Smooth muscle cell of the brain vasculature (primary cell): ENCODE measurements around the gene TLK2.

Experiments used
- DNase-seq: peaks from one replicate; pipeline ENCODE4 v3.0.0-alpha.2; 2012; ENCODE audit warnings: low read depth, low spot score

TLK2 gene

DNA sequence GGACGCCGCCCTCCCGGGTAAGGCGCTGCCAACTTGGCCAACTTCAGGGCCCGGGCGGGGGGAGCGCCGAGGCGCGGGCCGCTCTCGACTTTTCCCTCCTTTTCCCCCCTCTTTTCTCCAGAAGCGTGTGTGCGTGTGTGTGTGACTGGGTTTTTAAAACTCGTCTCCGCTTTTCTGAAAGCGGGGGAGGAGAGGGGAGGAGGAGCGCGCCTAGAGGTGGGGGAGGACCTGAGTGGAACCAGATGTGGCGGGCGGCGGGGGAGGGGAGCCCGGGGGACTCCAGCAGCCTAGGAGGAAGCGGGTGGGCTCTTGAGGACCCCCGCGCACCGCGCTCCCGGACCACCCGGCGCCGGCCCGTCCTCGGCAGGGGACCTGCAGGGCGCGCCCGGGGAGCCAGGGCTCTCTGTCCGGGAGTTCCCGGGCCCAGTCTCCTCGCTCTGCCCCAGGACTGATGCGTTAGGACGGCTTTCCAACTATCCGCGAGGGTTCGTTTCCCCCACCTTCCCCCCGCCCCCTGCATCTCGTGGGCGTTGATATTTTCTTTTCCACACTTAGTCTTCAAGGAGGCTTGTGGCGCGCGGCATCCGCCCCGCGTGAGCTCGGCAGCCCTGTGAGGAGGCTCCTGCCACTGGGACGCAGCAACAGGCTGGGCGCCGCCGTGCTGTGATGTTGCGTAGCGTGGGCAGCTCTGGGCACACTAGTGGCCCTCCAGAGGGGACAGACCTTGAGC lies 149.4 kb downstream of the TLK2 start:
- no peak for DNase-seq

DNA sequence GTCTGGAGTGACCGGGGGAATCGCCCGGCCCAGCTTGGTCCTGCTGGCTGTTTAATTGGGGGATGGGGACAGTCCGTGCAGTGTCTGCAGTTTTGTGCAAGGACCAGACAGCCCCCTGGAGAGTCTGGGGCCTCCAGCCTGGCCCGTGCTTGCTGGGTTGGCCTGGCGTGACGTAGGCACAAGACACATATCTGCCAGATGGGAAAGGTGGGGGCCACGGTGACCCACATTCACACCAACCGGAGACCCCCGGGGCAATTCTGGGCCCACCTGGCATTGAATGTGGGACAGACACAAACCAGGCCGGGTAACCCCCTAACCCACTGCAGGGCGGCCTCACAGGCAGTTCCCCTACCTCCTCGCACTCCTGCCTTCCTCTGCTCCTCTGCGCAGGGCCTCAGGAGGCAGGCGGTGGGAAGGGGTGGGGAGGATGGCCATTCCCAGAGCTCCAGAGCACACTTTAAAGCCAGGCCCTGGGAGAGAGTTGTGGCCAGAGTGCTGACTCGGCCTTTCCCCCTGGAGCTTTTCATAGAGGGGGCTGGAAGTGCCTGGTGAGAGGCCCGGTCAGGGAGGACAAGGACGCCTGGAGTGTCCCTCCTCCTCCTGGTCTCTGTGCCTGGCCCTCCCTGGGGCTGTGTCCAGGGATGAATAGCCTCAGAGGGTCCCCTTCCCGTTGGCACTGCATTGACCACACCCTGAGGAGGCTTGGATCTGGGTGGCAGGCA lies 150.4 kb downstream of the TLK2 start:
- no peak for DNase-seq

DNA sequence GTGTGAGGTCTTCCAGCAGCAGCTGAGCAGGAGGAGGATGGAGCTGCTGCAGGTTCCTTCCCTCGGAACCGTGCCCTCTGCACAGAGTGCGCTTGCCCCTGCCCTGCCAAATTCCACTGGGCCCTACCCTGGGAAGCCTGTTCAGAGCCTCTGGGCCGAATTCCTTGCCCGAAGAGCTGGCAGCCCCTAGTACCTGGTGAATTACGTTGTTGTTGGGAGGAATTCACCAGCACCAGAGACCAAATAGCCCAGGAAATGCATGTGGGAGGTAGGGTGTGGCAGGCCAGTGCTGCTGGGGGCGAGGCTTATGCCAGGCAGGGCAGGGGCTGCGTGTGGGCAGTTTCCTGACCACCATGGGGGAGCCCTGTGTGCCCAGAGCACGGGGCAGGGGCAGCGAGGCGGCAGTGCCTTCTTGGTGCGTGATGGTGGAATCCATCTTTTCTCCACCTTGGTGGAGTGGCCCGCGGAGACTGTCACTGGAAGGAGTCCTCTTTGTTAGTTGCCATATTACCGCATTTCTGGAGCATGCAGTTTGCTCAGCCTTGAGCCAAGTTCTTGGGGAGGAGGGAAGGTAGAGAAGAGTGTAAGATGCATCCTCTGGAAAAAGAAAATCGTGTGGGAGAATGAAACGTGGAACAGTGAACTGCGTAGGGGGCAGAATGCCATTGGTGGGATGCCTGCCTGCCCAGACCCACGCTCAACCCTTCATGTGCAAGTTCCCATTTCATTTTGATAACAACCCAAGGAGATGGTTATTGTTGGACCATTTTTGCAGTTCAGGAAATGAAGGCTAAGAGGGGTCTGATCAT lies 151.1 kb downstream of the TLK2 start:
- no peak for DNase-seq

DNA sequence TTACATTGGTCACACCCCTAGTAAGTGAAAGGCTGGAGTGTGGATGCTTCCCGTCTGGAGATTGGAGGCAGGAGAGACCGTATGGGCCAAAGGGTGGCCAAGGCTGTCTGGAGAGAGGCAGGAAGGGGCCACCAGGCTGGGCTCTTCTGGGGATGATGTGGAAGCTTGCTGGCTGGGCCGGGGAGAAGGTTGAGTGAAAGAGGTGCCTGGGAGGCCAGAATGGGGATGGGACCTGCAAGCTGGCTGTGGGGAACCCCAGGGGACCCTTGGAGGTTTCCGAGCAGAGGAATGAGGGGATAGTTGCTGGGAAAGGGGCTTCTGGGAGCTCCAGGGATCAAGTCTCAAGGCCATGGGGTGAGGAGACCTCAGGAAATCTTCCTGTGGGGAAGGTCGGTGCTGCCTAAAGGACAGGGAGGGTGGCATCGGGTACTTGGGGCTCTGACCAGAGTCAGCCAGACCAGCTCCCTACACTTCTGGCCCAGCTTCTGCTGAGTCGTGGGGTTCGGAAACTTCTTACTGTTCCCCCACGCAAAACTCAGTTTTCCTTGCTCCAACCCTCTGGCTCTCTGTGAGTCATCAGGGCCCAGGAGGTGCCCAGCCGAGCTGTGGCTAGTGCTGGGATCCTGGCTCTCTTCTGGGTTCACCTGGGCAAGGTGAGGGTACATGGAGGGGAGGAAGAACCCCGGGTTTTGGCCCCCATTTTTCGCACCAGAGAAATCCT lies 151.9 kb downstream of the TLK2 start:
- no peak for DNase-seq

DNA sequence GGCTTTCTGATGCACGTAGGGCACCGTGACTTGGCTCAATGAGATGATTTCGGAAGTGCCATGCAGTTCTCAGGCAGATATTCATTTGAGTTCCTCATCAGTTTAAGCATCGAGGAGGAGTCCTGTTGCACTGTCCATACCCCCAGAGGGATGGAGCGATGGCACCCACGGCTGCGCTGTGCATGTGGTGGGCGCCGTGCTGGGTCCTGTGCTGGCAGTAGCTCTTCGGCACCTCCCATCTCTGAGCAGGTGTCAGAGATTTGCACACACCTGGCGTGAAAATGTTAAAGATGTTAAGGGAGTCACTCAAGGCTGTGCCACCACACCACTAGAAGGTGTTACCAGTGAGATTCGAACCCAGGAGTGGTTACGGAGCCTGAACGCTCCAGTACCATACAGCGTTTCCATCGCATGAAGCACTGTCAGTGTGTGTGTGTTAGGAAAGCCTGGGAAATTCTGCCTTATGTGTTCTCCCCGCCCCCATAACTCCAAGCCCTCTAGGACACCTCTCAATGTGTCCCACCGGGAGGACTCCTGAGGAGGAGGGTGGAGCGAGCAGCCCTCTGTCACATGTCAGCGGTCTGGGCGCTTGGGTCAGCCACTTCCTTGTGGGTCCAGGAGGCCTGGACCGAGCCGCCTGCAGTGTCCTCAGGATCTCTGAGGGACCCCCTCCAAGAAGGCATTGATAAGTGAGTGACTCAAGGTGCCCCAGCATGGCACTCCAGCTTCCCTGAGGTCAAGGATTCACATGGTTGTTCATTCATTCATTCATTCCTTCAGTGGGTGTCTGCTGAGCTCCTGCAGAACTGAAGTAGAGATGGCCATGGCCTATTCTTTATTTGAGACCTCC lies 152.7 kb downstream of the TLK2 start:
- no peak for DNase-seq

DNA sequence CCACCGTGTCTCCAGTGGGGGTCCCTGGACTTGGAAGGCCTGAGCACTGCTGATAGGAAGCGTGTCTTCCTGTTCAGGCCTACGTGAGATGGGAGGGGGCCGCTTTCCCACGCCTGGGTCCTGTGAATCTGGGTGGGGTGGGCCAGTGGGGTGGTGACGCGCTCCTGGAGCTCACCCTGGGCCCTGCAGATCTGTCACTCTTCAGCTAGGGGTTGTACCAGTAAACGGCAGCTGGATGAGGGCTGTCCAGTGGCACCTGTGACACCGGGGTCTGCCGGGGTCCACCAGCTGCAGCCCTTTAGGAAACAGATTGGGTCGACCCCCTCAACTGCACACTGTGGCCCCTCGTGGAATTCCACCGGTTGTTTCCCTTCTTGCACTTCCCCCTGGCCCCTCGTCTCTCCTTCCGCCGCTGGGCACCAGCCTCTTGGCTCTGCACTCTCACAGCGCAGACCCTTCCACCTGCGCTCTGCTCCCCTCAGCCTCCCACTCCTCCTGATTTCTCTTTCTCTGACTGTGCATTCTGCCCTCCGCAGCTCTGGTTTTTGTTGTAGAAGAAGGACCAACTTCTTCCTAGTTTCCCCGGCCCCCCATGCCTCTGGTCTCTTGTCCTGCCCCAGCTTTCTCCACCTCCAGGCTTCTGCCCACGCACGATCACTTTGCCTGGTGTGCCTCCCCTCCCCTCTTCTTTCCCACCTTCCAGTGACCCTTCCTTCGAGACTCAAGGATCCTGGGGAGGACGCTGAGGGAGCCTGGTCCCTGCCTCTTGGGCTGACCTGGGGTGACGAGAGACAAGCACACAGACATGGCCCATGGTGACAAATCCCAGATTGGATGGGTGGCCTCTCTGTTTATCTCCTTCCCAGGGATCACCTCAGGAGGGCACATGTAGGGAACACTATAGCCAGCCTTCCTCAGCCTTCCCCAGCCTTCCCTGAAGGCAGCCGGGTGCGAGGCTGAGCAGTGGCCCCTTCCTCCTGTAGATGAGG lies 153.6 kb downstream of the TLK2 start:
- DNase-seq = no peak

DNA sequence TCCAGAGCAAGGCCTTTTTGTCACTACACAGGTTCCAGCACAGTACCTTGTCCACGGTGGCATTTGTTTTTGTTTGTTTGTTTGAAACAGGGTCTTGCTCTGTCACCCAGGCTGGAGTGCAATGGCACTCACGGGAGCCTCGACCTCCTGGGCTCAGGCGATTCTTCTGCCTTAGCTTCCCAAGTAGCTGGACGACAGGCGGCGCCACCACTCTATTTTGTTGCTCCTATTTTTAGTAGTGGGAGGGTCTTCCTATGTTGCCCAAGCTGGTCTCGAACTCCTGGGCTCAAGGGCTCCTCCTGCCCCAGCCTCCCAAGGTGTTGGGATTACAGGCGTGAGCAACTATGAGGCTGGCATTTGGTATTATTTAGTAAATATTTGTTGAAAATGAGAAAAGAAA lies 159.2 kb downstream of the TLK2 start:
- DNase-seq = no peak

DNA sequence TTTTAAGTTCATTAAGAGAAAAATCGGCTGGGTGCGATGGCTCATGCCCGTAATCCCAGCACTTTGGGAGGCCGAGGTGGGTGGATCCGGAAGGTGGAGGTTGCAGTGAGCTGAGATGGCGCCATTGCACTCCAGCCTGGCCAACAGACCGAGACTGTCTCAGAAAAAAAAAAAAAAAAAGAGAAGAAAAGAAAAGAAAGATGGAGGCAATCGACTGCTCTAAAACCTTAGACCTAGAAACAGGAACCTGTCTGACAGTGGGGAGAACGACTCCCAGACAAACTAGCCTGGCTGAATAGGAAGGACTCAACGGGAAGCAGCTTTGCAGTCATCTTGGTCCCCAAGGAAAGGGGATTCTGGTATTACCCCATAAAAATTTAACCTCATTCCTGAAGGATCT lies 162.5 kb downstream of the TLK2 start:
- no peak for DNase-seq

DNA sequence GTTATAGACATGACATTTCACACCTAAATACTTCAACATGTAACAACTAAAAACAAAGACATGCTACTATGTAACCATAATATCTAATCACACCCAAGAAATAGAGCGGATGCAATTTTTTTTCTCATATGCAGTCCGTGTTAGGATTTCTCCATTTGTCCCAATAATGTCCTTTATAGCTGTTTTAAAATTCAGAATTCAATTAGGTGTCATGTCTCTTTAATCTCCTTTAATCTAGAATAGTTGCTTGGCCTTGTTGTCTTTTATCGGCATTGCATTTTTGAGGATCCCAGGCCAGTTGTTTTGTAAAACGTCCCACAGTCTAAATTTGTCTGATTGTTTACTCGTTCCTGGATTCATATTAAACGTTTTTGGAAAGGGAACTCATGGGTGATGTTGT lies 163.3 kb downstream of the TLK2 start:
- no peak for DNase-seq

DNA sequence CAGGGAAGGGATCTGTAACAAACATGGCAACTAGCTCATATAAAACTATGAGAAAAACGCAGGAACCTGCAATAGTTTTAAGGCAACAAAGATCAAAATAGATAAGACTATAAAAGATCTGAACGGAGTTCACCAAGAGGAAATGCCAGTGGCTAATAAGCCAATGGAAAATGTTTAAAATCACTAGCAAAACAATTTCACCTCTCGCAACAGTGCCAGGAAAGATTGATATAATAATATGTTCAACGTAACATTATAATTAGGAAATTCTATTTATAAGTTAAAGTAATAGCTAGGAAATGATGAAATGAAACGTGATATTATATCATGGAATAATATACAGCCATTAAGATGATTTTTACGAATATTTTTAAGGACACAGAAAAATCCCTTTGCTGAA lies 164.9 kb downstream of the TLK2 start:
- no peak for DNase-seq

DNA sequence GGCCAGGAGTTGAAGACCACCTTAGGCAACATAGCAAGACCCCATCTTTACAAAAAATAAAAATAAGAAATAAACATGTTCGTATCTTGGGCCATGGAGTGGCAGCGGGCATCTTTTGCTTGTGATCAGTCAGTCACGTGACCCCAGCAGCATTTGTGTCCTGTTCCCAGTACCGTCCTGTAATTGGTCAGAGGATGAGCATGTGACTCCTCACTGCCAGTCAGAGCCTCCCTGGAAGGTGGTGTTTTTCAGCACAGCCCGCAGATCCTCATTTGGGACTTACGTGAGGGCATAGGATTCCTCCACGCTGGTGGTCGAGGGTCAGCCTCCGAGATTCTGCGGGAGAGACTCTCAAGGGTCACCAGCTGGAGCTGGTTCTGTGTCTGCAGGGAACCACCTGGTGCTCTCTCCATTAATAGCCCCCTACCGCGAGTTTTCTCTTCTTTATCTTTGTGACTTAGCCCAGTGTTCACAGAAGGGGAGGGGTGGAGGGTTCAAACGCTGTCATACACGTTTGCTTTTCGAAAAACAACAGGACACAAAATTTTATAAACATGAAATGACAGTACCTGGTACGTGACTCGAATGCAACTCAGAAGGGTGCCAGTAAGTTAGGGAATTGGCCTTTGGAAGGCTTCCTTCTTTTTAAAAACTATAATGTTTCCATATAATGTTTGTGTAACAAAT lies 166.0 kb downstream of the TLK2 start:
- no peak for DNase-seq

DNA sequence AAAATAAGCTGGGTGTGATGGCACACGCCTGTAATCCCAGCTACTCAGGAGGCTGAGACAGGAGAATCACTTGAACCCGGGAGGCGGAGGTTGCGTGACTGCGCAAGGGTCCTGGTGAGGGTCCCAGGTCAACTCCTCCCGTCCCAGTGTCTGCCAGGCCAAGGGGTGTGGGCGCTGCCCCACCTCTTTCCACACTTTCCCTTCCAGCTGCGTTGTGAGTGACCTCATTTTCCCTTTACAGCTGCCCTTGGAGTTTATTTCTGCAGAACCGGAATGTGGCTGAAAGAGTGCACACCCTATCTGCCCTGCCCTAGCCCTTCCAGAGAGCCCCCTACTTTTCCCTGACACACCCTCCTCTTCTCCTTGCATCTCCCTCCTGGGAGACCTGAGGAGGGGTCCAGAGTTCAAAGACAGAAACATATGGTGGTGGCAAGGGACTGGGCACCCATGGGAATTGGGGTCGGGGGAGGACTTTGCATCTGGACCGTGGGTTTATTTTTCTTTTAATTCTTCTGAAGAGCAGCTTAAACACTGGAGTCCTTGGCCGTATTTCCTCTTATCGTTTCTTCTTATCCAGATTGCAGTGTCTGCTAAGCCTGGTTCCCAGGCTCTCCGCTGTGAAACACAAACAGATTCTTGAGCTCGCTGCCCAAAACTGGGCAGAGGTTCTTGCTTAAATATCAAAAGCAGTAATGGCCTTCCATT lies 169.8 kb downstream of the TLK2 start:
- no peak for DNase-seq

DNA sequence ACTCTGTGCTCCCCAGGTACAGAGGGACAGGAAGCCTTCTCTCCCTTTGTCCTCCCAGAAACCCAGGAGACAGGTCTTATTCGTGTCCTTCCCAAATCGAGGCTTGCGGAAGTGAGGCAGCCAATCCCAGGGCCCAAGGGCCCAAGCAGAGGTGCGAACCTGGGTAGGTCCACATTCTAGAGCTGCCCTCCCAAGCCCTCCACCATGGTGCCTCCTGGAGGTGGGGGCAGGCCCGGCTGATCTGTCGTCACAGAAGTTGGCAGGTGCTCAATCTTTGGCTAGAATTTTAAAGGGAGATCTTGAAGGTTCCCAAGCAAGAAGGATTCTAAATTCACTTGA lies 170.3 kb downstream of the TLK2 start:
- DNase-seq = no peak

DNA sequence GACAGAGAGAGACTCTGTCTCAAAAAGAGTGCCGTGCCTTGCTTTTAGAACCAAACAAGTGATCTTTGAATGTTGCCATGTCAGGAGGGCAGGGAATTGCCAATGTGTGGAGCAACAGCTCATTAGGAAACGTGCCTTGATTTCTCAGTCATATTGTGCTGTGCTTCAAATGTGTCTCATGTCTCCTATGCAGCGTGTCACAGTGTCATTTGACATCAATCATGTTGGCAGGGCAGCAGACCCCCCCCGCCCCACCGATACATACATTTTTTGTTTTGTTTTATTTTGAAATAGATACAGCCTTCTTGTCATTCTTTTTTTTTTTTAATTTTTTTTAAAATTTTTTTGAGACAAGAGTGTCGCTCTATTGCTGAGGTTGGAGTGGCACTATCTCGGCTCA lies 170.9 kb downstream of the TLK2 start:
- DNase-seq = no peak

DNA sequence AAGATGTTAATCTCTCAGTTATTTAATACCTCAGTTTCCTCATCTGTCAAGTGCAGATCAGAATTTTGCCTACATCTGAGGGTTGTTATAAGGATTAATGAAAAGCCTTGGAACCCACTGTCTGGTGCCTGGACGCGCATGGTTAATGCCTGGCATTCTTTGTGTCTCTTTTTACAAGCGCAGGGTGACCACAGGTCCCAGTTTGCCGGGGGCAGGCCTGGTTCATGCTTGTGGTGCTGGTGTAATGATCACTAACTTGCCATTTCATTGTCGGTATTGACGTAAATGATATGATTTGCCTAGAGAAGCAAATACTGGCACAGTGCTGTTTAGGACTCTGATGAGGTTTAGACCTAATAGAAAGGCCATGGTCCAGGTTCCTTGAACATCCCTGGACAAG lies 172.0 kb downstream of the TLK2 start:
- no peak for DNase-seq

DNA sequence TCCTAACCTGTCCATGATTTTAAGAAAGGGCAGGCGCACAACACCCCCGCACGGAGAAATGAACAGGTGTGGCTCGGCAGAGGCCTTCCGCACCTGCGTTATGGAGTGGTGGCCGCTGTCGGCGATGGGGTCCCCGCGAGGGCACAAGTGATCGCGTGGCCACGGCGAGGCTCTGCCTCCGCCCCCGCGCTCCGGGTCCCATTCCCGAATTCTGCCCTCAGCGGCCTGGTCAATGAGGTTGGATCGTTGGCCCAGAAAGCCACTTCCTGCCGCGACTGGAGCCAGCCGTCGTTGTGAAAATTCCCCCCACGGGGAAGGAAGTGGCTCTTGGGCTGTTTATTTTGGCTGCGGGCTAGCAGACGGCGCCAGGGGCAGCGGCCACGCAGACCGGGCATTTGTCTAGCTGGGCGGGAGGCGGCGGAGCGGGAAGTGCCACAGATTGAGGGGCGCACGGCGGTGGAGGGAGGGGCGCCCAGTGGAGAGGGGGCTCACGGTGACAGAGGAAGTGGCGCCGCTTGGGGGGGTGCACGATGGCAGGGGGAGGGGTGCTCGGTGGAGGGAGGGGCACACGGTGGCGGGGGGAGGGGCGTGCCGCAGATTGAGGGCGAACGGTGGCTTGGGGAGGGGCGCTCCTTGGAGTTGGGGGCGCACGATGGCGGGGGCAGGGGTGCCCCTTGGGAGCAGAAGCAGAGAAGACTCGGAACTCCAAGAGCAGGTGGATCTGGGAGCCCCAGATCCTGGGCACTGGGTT lies 173.8 kb downstream of the TLK2 start:
- DNase-seq = no peak

DNA sequence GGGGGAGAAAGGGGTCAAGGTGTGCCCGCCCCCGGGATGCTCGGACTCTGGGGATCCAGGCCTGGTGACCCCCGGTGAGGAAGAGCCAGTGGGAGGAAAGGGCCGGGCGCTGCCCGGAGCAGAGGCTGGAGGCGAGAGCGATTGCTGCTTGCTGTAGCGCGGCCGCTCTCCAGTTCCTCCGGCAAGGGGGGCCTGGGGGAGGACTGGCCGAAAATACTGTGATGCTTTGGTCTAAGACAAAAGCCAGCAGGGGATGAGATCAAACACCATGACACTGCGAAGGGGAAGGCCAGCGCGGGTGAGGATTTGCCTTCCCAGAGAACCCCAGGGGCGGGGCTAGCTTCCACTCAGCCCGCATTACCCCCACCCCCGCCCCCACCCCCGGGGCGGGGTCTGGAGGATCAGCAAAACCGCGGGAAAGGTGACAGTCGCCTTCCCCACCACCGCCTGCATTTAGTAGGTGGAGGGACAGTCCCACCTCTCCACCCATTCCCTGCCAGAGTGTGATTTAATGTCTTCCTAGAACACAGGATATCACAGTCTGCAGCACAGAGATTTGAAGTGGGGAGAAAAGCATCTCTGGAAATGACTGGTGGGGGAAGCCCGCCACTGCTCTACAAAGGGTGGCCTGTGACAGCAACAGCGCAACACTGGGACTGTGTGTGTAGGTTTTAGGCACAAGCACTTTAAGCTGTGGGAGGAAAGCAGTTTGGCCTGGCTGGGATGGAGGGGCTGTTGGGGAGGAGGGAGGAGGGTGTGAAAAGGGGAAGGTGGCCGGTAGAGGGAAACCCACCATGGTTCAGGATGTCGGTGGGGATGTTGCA lies 174.6 kb downstream of the TLK2 start:
- no peak for DNase-seq
